PFSK-1 (cell line): ENCODE data around the gene UBE2D2.

ENCODE experiments used
- FOXP2 ChIP-seq: optimal IDR thresholded peaks from 2 replicates; pipeline ENCODE3; 2011; ENCODE audit warnings: borderline replicate concordance, control low read depth, inconsistent platforms; ENCODE audit not compliant: insufficient read depth; ENCODE audit errors: extremely low read length, extremely low read depth
- POLR2AphosphoS5 ChIP-seq: IDR thresholded peaks from 2 replicates; pipeline ENCODE4 v1.6.1; 2012; ENCODE audit warnings: low read depth, mild to moderate bottlenecking, control low read depth, low read length, moderate library complexity
- SIN3A ChIP-seq: IDR thresholded peaks from 2 replicates; pipeline ENCODE4 v1.6.1; 2012; ENCODE audit warnings: mild to moderate bottlenecking, low read length, moderate library complexity, borderline replicate concordance; ENCODE audit not compliant: insufficient read depth
- TAF1 ChIP-seq: IDR thresholded peaks from 2 replicates; pipeline ENCODE4 v1.6.1; 2012; ENCODE audit warnings: low read length, control low read depth, borderline replicate concordance; ENCODE audit not compliant: insufficient read depth
- TF ChIP-seq, protein P1 (sequence below), 2 experiments: IDR thresholded peaks; 2 replicates each; pipeline versions ENCODE4 v1.6.1 to v1.8.0; 2011 to 2012; ENCODE audit warnings: low read depth in 2 of 2, low read length in 2 of 2, control low read depth in 1 of 2, inconsistent platforms in 1 of 2, mild to moderate bottlenecking in 1 of 2, moderate library complexity in 1 of 2; ENCODE audit not compliant: insufficient read depth in 1 of 2

The UBE2D2 gene

DNA sequence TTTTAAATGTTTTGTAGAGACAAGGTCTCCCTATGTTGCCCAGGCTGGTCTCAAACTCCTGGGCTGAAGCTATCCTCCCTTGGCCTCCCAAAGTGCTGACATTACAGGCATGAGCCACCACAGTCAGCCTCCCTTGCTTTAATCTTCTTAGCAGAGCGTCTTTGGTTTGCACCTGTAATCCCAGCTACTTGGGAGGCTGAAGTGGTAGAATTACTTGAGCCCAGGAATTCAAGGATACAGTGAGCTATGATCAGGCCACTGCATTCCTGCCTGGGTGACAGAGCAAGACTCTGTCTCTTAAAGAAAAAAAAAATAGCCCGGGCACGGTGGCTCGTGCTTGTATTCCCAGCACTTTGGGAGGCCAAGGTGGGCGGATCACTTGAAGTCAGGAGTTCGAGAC, 27.8 kb downstream of the UBE2D2 start:
- TF ChIP-seq POLR2AphosphoS5 (no peak), FOXP2 (no peak), SIN3A (no peak), TAF1 (no peak)
- TF ChIP-seq, protein P1, sequence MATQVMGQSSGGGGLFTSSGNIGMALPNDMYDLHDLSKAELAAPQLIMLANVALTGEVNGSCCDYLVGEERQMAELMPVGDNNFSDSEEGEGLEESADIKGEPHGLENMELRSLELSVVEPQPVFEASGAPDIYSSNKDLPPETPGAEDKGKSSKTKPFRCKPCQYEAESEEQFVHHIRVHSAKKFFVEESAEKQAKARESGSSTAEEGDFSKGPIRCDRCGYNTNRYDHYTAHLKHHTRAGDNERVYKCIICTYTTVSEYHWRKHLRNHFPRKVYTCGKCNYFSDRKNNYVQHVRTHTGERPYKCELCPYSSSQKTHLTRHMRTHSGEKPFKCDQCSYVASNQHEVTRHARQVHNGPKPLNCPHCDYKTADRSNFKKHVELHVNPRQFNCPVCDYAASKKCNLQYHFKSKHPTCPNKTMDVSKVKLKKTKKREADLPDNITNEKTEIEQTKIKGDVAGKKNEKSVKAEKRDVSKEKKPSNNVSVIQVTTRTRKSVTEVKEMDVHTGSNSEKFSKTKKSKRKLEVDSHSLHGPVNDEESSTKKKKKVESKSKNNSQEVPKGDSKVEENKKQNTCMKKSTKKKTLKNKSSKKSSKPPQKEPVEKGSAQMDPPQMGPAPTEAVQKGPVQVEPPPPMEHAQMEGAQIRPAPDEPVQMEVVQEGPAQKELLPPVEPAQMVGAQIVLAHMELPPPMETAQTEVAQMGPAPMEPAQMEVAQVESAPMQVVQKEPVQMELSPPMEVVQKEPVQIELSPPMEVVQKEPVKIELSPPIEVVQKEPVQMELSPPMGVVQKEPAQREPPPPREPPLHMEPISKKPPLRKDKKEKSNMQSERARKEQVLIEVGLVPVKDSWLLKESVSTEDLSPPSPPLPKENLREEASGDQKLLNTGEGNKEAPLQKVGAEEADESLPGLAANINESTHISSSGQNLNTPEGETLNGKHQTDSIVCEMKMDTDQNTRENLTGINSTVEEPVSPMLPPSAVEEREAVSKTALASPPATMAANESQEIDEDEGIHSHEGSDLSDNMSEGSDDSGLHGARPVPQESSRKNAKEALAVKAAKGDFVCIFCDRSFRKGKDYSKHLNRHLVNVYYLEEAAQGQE (IDR thresholded peaks at IDR 0.05; ENCODE audit: insufficient read depth in 1 of 2, low read depth in 2 of 2, low read length in 2 of 2): no peak

DNA sequence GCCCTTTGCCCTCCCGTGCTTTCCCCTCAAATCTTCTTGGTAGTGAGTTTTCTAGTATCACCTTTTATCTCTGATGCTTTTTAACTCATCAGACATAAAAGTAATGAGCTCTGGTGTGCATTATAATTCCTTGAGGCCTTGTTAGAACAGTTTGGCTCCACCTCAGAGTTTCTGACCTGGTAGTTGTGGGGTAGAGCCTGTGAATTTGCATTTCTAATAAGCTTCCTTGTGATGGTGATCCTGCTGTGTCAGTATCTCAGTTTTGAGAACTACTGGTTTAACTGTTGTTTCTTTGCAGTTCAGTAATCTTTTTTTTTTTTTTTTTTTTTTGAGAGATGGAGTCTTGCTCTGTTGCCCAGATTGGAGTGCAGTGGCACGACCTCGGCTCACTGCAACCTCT, 31.1 kb downstream of the UBE2D2 start:
- TF ChIP-seq, protein P1 (IDR thresholded peaks at IDR 0.05; ENCODE audit: insufficient read depth in 1 of 2, low read depth in 2 of 2, low read length in 2 of 2): no peak
- TF ChIP-seq FOXP2: no peak
- no peak for TF ChIP-seq POLR2AphosphoS5
- no peak for TF ChIP-seq SIN3A
- TF ChIP-seq TAF1: no peak

DNA sequence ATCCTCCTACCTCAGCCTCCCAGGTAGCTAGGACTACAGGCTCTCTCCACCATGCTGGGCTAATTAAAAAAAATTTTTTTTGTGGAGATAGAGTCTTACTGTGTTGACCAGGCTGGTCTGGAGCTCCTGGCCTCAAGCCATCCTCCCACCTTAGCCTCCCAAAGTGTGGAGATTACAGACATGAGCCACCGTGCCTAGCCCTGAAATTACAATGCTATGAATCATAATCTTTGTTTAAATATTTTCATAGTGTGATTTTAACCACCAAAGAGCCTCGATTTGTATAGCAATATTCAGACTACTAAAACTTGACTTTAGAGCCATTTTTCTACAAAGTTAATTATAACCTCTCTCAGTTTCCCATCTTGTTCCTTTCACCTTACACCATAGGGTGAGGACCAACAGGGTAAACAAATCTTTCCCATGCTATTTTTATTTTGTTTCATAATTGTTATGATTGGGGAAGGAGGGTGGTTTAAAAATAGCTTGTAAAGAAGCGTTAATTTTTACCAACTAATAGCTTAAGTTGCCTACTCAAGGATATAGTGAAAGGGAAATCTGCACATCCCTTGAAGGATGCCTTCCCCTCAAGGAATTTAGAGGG, 32.7 kb downstream of the UBE2D2 start:
- TF ChIP-seq, protein P1 (IDR thresholded peaks at IDR 0.05; ENCODE audit: insufficient read depth in 1 of 2, low read depth in 2 of 2, low read length in 2 of 2): no peak
- TF ChIP-seq SIN3A (no peak), FOXP2 (no peak), POLR2AphosphoS5 (no peak), TAF1 (no peak)

DNA sequence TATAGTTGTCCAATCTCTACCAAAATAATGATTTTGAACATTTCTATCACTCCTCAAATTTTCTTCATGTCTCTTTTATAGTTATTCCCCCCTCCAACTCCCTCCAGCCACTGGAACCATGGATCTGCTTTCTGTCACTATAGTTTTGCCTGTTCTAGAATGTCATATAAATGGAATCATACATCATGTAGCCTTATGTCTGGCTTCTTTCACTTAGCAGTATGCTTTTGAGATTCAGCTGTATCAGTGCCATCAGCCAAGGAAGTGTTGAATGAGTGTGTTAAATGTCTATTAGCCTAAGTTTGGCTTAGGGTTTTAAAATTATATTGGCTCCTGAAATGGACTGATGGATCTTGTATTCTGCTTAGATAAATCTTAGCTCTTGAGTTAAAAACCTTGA, 36.0 kb downstream of the UBE2D2 start:
- TF ChIP-seq, protein P1 (IDR thresholded peaks at IDR 0.05; ENCODE audit: insufficient read depth in 1 of 2, low read depth in 2 of 2, low read length in 2 of 2): no peak
- TF ChIP-seq SIN3A: no peak
- no peak for TF ChIP-seq TAF1
- TF ChIP-seq FOXP2: no peak
- no peak for TF ChIP-seq POLR2AphosphoS5

DNA sequence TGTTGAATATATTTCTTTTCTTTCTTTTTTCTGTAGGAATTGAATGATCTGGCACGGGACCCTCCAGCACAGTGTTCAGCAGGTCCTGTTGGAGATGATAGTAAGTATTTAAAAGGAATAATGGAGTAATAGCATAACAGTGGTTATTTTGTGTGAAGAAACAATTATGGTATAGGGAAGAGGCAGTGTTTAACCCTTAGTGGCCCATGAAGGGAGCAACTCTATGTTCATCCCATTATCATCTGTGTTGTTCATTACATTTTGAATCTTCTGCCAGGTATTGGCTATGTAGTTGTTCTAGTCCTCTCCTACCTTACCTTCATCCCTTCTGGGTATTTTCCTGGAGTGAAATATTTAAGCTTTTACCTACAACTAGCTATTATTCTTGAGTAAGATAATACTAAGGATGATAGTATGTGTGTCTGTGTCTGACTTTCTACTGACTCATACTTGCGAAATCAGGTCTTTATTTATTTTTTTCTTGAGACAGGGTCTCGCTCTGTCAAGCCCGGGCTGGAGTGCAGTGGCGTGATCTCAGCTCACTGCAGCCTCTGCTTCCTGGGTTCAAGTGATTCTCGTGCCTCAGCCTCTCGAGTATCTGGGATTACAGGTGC, 39.3 kb downstream of the UBE2D2 start:
- no peak for TF ChIP-seq FOXP2
- no peak for TF ChIP-seq TAF1
- no peak for TF ChIP-seq POLR2AphosphoS5
- no peak for TF ChIP-seq SIN3A
- TF ChIP-seq, protein P1 (IDR thresholded peaks at IDR 0.05; ENCODE audit: insufficient read depth in 1 of 2, low read depth in 2 of 2, low read length in 2 of 2): no peak
